Measurements from ENCODE around the gene SLC22A2. TPM values are rescaled to one million over a fixed set of nuclear protein-coding genes. Genes with fewer than 3 reads are reported as not detected.

SLC22A2 gene
- polyA plus RNA-seq, 1 donor (not counting 4 experiments of a cell fraction or from before 2014, with no cell fraction given): not detected

DNA sequence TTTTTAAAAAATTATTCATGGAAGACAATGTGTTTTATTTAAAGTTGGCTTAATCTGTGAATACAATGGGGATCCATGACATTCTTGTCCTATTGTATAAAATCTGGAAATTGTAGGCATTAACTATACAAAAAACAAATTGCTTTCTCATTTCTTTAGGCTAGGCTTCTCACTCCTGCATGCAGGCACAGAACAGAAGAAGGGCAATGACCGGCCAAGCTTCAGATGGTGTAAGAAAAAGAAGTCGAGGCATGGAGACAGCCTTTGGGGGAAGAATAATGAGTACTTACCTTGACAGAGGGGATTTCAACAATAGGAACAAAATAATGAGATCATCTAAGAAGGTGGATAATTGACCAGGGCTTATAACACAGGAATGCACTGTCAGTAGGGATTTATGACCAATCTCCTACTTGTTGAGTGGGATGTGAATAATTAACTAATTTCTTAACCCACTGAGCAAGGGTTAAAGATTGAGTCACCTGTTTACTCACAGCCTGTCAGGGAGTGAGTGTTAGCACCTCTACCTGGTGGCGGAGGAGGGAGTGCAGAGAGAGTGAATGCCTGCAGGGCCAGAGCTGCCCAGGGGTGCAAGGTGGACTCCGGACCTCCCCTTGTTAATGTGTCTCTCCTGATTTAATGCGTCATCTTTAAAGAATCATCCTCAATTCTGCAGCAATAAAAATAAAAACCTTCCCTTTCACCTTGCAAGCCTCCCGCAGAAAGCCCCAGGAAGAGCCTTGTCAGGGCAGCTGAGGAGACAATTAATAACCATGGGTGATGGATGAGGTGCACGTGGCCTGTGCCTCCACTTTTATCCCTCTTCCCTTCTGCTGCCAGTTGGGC, 3.9 kb downstream of the SLC22A2 start:
- no peak overlapping the region for H3K4me3 ChIP-seq (ENCODE audit: control insufficient read depth in 2 of 3, extremely low read depth in 1 of 3, insufficient read depth in 2 of 3, low read depth in 1 of 3, low read length in 3 of 3)
- DNase-seq (ENCODE audit: low read depth, low spot score) (peak; percentile 89), FAIRE-seq (peak; percentile 69)
- H3K9me1 ChIP-seq (ENCODE audit: control insufficient read depth, extremely low read depth, insufficient read depth, low read length): no peaks in the 10 kb centered on the region
- no peaks in the 10 kb centered on the region for H3K79me2 ChIP-seq (ENCODE audit: control insufficient read depth, insufficient read depth, low read length)
- TF ChIP-seq EZH2 (IDR thresholded peaks at IDR 0.05; ENCODE audit: low read length): no peak
- TF ChIP-seq, protein P1, sequence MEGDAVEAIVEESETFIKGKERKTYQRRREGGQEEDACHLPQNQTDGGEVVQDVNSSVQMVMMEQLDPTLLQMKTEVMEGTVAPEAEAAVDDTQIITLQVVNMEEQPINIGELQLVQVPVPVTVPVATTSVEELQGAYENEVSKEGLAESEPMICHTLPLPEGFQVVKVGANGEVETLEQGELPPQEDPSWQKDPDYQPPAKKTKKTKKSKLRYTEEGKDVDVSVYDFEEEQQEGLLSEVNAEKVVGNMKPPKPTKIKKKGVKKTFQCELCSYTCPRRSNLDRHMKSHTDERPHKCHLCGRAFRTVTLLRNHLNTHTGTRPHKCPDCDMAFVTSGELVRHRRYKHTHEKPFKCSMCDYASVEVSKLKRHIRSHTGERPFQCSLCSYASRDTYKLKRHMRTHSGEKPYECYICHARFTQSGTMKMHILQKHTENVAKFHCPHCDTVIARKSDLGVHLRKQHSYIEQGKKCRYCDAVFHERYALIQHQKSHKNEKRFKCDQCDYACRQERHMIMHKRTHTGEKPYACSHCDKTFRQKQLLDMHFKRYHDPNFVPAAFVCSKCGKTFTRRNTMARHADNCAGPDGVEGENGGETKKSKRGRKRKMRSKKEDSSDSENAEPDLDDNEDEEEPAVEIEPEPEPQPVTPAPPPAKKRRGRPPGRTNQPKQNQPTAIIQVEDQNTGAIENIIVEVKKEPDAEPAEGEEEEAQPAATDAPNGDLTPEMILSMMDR (optimal IDR thresholded peaks at IDR 0.05 in 1 of 3, IDR thresholded peaks at IDR 0.05 in 1 of 3, conservative IDR thresholded peaks at IDR 0.05 in 1 of 3; ENCODE audit: extremely low read depth in 1 of 3, insufficient read depth in 2 of 3, low read length in 3 of 3): peak in 2 of 3 experiments; percentile 32 to 41
- H4K20me1 ChIP-seq (ENCODE audit: control insufficient read depth, extremely low read depth, insufficient read depth, low read length): no peaks in the 10 kb centered on the region
- peak overlapping the region; percentile 22 for H3K4me2 ChIP-seq (ENCODE audit: control insufficient read depth, extremely low read depth, insufficient read depth, low read depth, low read length)
- H3K4me1 ChIP-seq (ENCODE audit: control insufficient read depth, extremely low read depth, insufficient read depth, low read length): peaks cover 21% of the 10 kb centered on the region
- H3K36me3 ChIP-seq (ENCODE audit: control insufficient read depth in 2 of 2, extremely low read depth in 1 of 2, insufficient read depth in 2 of 2, low read length in 2 of 2): no peaks in the 10 kb centered on the region
- dilution Hi-C loops (cut with MboI; ENCODE audit: extremely low pct_ligation_motif_present, low sequenced_read_pairs): no loop called here
- H3K27ac ChIP-seq (ENCODE audit: control insufficient read depth, insufficient read depth, low read length): no peak overlapping the region
- H3K9ac ChIP-seq (ENCODE audit: control insufficient read depth, extremely low read depth, insufficient read depth, low read length): no peak overlapping the region
- no peaks in the 10 kb centered on the region for H3K27me3 ChIP-seq (ENCODE audit: control insufficient read depth, extremely low read depth, insufficient read depth, low read length)
- H2AFZ ChIP-seq (ENCODE audit: control insufficient read depth, low read length): no peak overlapping the region
- H3K9me3 ChIP-seq (ENCODE audit: control insufficient read depth, low read depth, low read length): no peaks in the 10 kb centered on the region

DNA sequence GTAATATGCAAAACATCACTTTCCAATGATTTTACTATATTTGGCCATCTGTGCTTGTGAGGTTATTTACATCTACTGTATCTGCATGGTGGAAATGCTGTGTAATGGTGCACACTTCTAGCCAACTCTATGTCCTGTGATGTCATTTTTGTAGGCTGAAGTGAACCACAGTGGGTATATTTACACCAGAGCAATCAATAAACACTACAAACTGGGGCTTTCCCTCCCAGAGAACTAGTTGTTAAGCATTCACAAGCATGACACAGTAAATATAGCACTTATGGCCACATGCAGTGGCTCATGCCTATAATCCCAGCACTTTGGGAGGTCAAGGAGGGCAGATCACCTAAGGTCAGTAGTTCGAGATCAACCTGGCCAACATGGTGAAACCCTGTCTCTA, 4.9 kb downstream of the SLC22A2 start:
- H3K79me2 ChIP-seq (ENCODE audit: control insufficient read depth, insufficient read depth, low read length): no peaks in the 10 kb centered on the region
- no peak for FAIRE-seq
- H3K9me3 ChIP-seq (ENCODE audit: control insufficient read depth, low read depth, low read length): no peaks in the 10 kb centered on the region
- TF ChIP-seq, protein P1 (optimal IDR thresholded peaks at IDR 0.05 in 1 of 3, IDR thresholded peaks at IDR 0.05 in 1 of 3, conservative IDR thresholded peaks at IDR 0.05 in 1 of 3; ENCODE audit: extremely low read depth in 1 of 3, insufficient read depth in 2 of 3, low read length in 3 of 3): no peak
- no peak for TF ChIP-seq EZH2 (IDR thresholded peaks at IDR 0.05; ENCODE audit: low read length)
- H2AFZ ChIP-seq (ENCODE audit: control insufficient read depth, low read length): no peak overlapping the region
- peaks cover 25% of the 10 kb centered on the region for H3K4me1 ChIP-seq (ENCODE audit: control insufficient read depth, extremely low read depth, insufficient read depth, low read length)
- dilution Hi-C loops (cut with MboI; ENCODE audit: extremely low pct_ligation_motif_present, low sequenced_read_pairs): no loop called here
- no peak overlapping the region for H3K27ac ChIP-seq (ENCODE audit: control insufficient read depth, insufficient read depth, low read length)
- H3K9me1 ChIP-seq (ENCODE audit: control insufficient read depth, extremely low read depth, insufficient read depth, low read length): no peaks in the 10 kb centered on the region
- no peak overlapping the region for H3K4me2 ChIP-seq (ENCODE audit: control insufficient read depth, extremely low read depth, insufficient read depth, low read depth, low read length)
- H4K20me1 ChIP-seq (ENCODE audit: control insufficient read depth, extremely low read depth, insufficient read depth, low read length): no peaks in the 10 kb centered on the region
- no peak overlapping the region for H3K4me3 ChIP-seq (ENCODE audit: control insufficient read depth in 2 of 3, extremely low read depth in 1 of 3, insufficient read depth in 2 of 3, low read depth in 1 of 3, low read length in 3 of 3)
- no peaks in the 10 kb centered on the region for H3K36me3 ChIP-seq (ENCODE audit: control insufficient read depth in 2 of 2, extremely low read depth in 1 of 2, insufficient read depth in 2 of 2, low read length in 2 of 2)
- no peak for DNase-seq (ENCODE audit: low read depth, low spot score)
- no peaks in the 10 kb centered on the region for H3K27me3 ChIP-seq (ENCODE audit: control insufficient read depth, extremely low read depth, insufficient read depth, low read length)
- H3K9ac ChIP-seq (ENCODE audit: control insufficient read depth, extremely low read depth, insufficient read depth, low read length): no peak overlapping the region

Measured in keratinocyte (primary cell).